GOT3 (cell line): ENCODE data around the gene ECI1.

Experiments used
- DNase-seq: peaks from one replicate; lab custom pipeline; 2025; ENCODE audit warnings: mixed read lengths; lab: John Stamatoyannopoulos, UW

ECI1 gene

GRCh38 chr16:2233872-2234812, 17.2 kb downstream of the ECI1 start:
- no peak for DNase-seq

- DNase-seq = no peak
Observed at GRCh38 chr16:2233046-2233775, 18.2 kb downstream of the ECI1 start.

- DNase-seq = no peak
Observed at GRCh38 chr16:2232094-2232990, 19.0 kb downstream of the ECI1 start.

GRCh38 chr16:2231016-2231931, 20.1 kb downstream of the ECI1 start:
- no peak for DNase-seq

GRCh38 chr16:2230376-2230775, 21.0 kb downstream of the ECI1 start:
- DNase-seq = no peak

GRCh38 chr16:2229632-2230250, 21.6 kb downstream of the ECI1 start:
- DNase-seq = no peak

- DNase-seq = no peak
Observed at GRCh38 chr16:2229091-2229490, 22.3 kb downstream of the ECI1 start.

GRCh38 chr16:2228161-2228824, 23.1 kb downstream of the ECI1 start:
- no peak for DNase-seq

GRCh38 chr16:2226918-2227317, 24.5 kb downstream of the ECI1 start:
- no peak for DNase-seq

GRCh38 chr16:2226245-2226793, 25.1 kb downstream of the ECI1 start:
- DNase-seq = no peak

GRCh38 chr16:2223942-2224486, 27.4 kb downstream of the ECI1 start:
- DNase-seq = no peak

- peak; percentile 96 for DNase-seq
Observed at GRCh38 chr16:2223221-2223941, 28.0 kb downstream of the ECI1 start, which contains the start of gene E4F1. TSS of gene E4F1 (plus strand) at chr16:2223591. CDS start at chr16:2223614, 23 bp downstream.

GRCh38 chr16:2216330-2216729, 35.1 kb downstream of the ECI1 start:
- DNase-seq = no peak

GRCh38 chr16:2214719-2214968, 36.7 kb downstream of the ECI1 start, which contains the start of gene PGP:
TSS of gene PGP (minus strand) at chr16:2214840. CDS start at chr16:2214777, 63 bp downstream.
- no peak for DNase-seq

GRCh38 chr16:2213817-2214718, 37.3 kb downstream of the ECI1 start:
- no peak for DNase-seq

- DNase-seq = no peak
Observed at GRCh38 chr16:2212362-2213324, 38.7 kb downstream of the ECI1 start.
